IMR-90 (cell line): Measurements from ENCODE around the gene BEAN1. TPM values are rescaled to one million over a fixed set of nuclear protein-coding genes. Genes with fewer than 3 reads are reported as not detected.

Experiments used
- ATAC-seq: fragments of 200-7000 bp; cut with Tn5 transposase; 2 replicates; pipeline ENCODE4 v1.9.1; 2020; ENCODE audit warnings: low read depth, mild to moderate bottlenecking, moderate library complexity
- BruUV-seq: library from RNA; stranded (reverse); fragments of 400-500 nt; replicated peaks from 2 replicates; lab custom pipeline; 2021; lab: Mats Ljungman, UMichigan
- CTCF ChIA-PET: fragments of 300-600 bp; formaldehyde crosslinking; extraction: SDS; loops from one replicate; lab custom pipeline; 2021; ENCODE audit warnings: antibody characterized with exemption; lab: Yijun Ruan, JAX
- POLR2A ChIA-PET: fragments of 300-600 bp; sonication (Branson Sonifier 250); formaldehyde crosslinking; loops from one replicate; lab custom pipeline; 2022; ENCODE audit warnings: antibody characterized with exemption; ENCODE audit not compliant: unreplicated experiment; lab: Charles Lee
- DNase-seq: peaks from one replicate; pipeline ENCODE4 v3.0.0; 2013
- H2AFZ ChIP-seq: replicated peaks from 2 replicates; pipeline ENCODE3; 2013; ENCODE audit warnings: low read length, mild to moderate bottlenecking; ENCODE audit not compliant: poor library complexity
- H2AK5ac ChIP-seq: 2 replicates; pipeline ENCODE4 v1.6.1; 2013; ENCODE audit warnings: low read depth, low read length, inconsistent platforms
- H2AK9ac ChIP-seq: replicated peaks from 2 replicates; pipeline ENCODE3; 2013; ENCODE audit warnings: mild to moderate bottlenecking, low read depth, low read length, moderate library complexity; ENCODE audit not compliant: poor library complexity
- H2BK120ac ChIP-seq: 2 replicates; pipeline ENCODE4 v1.6.1; 2013; ENCODE audit warnings: low read depth, low read length, inconsistent platforms
- H2BK15ac ChIP-seq: 3 replicates; pipeline ENCODE4 v1.6.1; 2013; ENCODE audit warnings: low read depth, low read length, inconsistent platforms
- H2BK20ac ChIP-seq: 2 replicates; pipeline ENCODE4 v1.6.1; 2013; ENCODE audit warnings: low read depth, mild to moderate bottlenecking, inconsistent platforms, low read length, moderate library complexity
- H2BK5ac ChIP-seq: 2 replicates; pipeline ENCODE4 v1.6.1; 2013; ENCODE audit warnings: mild to moderate bottlenecking, low read depth, low read length, inconsistent platforms; ENCODE audit not compliant: poor library complexity, severe bottlenecking
- H3K14ac ChIP-seq: replicated peaks from 2 replicates; pipeline ENCODE4 v1.6.1; 2013; ENCODE audit warnings: low read depth, low read length, inconsistent platforms
- H3K18ac ChIP-seq: 2 replicates; pipeline ENCODE4 v1.6.1; 2013; ENCODE audit warnings: low read depth, low read length, control low read depth
- H3K23ac ChIP-seq: 2 replicates; pipeline ENCODE4 v1.6.1; 2013; ENCODE audit warnings: low read depth, low read length, inconsistent platforms
- H3K27ac ChIP-seq: 2 replicates; pipeline ENCODE4 v1.5.1; 2013; ENCODE audit warnings: mild to moderate bottlenecking, control low read depth, low read length; ENCODE audit not compliant: insufficient read depth
- H3K27me3 ChIP-seq: 2 replicates; pipeline ENCODE4 v1.6.1; 2013; ENCODE audit warnings: low read length; ENCODE audit not compliant: control insufficient read depth, insufficient read depth
- H3K36me3 ChIP-seq: 2 replicates; pipeline ENCODE4 v1.6.1; 2013; ENCODE audit warnings: low read length, mixed read lengths; ENCODE audit not compliant: control insufficient read depth, insufficient read depth
- H3K4ac ChIP-seq: 2 replicates; pipeline ENCODE4 v1.6.1; 2013; ENCODE audit warnings: low read depth, low read length, inconsistent platforms
- H3K4me1 ChIP-seq: 2 replicates; pipeline ENCODE4 v1.6.1; 2013; ENCODE audit warnings: low read length, mixed read lengths; ENCODE audit not compliant: control insufficient read depth, insufficient read depth
- H3K4me2 ChIP-seq: 2 replicates; pipeline ENCODE4 v1.6.1; 2013; ENCODE audit warnings: low read depth, mild to moderate bottlenecking, control low read depth, low read length, moderate library complexity
- H3K4me3 ChIP-seq: 2 replicates; pipeline ENCODE4 v1.5.1; 2013; ENCODE audit warnings: low read depth, mild to moderate bottlenecking, control low read depth, low read length, moderate library complexity; ENCODE audit not compliant: insufficient read depth
- H3K56ac ChIP-seq: 2 replicates; pipeline ENCODE4 v1.6.1; 2013; ENCODE audit warnings: low read length, inconsistent platforms; ENCODE audit not compliant: insufficient read depth; ENCODE audit errors: extremely low read depth
- H3K79me1 ChIP-seq, 2 experiments: 2 replicates each; pipeline ENCODE4 v1.6.1; 2013; ENCODE audit warnings: low read length in 2 of 2, inconsistent platforms in 1 of 2, low read depth in 1 of 2
- H3K9ac ChIP-seq: 2 replicates; pipeline ENCODE4 v1.6.1; 2013; ENCODE audit warnings: low read depth, low read length, control low read depth
- H3K9me1 ChIP-seq: 2 replicates; pipeline ENCODE4 v1.6.1; 2013; ENCODE audit warnings: low read length, inconsistent platforms; ENCODE audit not compliant: insufficient read depth
- H3K9me3 ChIP-seq: 2 replicates; pipeline ENCODE4 v1.6.1; 2013; ENCODE audit warnings: low read length; ENCODE audit not compliant: control insufficient read depth, insufficient read depth
- H4K20me1 ChIP-seq: 2 replicates; pipeline ENCODE4 v1.6.1; 2013; ENCODE audit warnings: low read length, inconsistent platforms; ENCODE audit not compliant: insufficient read depth
- H4K5ac ChIP-seq: 2 replicates; pipeline ENCODE4 v1.6.1; 2013; ENCODE audit warnings: mild to moderate bottlenecking, low read depth, low read length, control low read depth
- H4K8ac ChIP-seq, 2 experiments: 2 replicates each; pipeline ENCODE4 v1.6.1; 2013; ENCODE audit warnings: low read depth in 2 of 2, low read length in 2 of 2, control low read depth in 1 of 2, inconsistent platforms in 1 of 2
- H4K91ac ChIP-seq: 2 replicates; pipeline ENCODE4 v1.6.1; 2013; ENCODE audit warnings: low read depth, low read length, inconsistent platforms; ENCODE audit not compliant: insufficient read depth
- CEBPB ChIP-seq: IDR thresholded peaks from 2 replicates; pipeline ENCODE4 v1.6.1; 2012; ENCODE audit warnings: low read depth, low read length, improper control_type of control experiment
- CHD1 ChIP-seq: IDR thresholded peaks from 2 replicates; pipeline ENCODE4 v1.6.1; 2012; ENCODE audit warnings: low read depth, low read length, improper control_type of control experiment
- CTCF ChIP-seq: conservative IDR thresholded peaks from 2 replicates; pipeline ENCODE4 v1.5.1; 2012; ENCODE audit warnings: mild to moderate bottlenecking, low read depth, low read length, improper control_type of control experiment
- ELK1 ChIP-seq: fragments of 150-350 bp; IDR thresholded peaks from 2 replicates; pipeline ENCODE4 v1.6.1; 2016; ENCODE audit warnings: low read depth, mild to moderate bottlenecking, low read length, moderate library complexity, borderline replicate concordance
- FOS ChIP-seq: fragments of 150-350 bp; IDR thresholded peaks from 2 replicates; pipeline ENCODE4 v1.6.1; 2016; ENCODE audit warnings: low read depth, low read length
- MAFK ChIP-seq: IDR thresholded peaks from 2 replicates; pipeline ENCODE4 v1.6.1; 2012; ENCODE audit warnings: low read depth, low read length, improper control_type of control experiment
- MAZ ChIP-seq: IDR thresholded peaks from 2 replicates; pipeline ENCODE4 v1.6.1; 2012; ENCODE audit warnings: low read depth, mild to moderate bottlenecking, low read length, improper control_type of control experiment, moderate library complexity, borderline replicate concordance
- POLR2A ChIP-seq: IDR thresholded peaks from 2 replicates; pipeline ENCODE4 v1.6.1; 2012; ENCODE audit warnings: mild to moderate bottlenecking, low read depth, low read length
- RAD21 ChIP-seq: IDR thresholded peaks from 2 replicates; pipeline ENCODE4 v1.6.1; 2012; ENCODE audit warnings: low read length, improper control_type of control experiment
- RCOR1 ChIP-seq: IDR thresholded peaks from 2 replicates; pipeline ENCODE4 v1.6.1; 2012; ENCODE audit warnings: mild to moderate bottlenecking, low read length, improper control_type of control experiment; ENCODE audit not compliant: insufficient replicate concordance
- RFX5 ChIP-seq: IDR thresholded peaks from 2 replicates; pipeline ENCODE4 v1.8.0; 2012; ENCODE audit warnings: low read depth, mild to moderate bottlenecking, low read length, moderate library complexity
- WGBS, 2 experiments: methylation state at CpG; one replicate each; pipeline versions ENCODE4 v1.1.5 to v1.1.7; 2013; ENCODE audit warnings: missing lambda C conversion rate in 2 of 2; ENCODE audit not compliant: insufficient read length in 1 of 2; ENCODE audit errors: extremely low coverage in 2 of 2; 5-methylcytosine and 5-hydroxymethylcytosine counted together
- dilution Hi-C: fragments of 300-500 bp; cut with HindIII; formaldehyde crosslinking; loops from one replicate; pipeline ENCODE4 v1.14.3; 2018; ENCODE audit warnings: low sequenced_read_pairs; ENCODE audit not compliant: unreplicated experiment
- in situ Hi-C: fragments of 300-500 bp; cut with MboI; formaldehyde crosslinking; loops from 3 replicates; pipeline ENCODE4 v1.14.3; 2019; ENCODE audit warnings: low sequenced_read_pairs, inconsistent platforms, mixed read lengths
- intact Hi-C: fragments of 100-400 bp; cut with micrococcal nuclease; formaldehyde crosslinking; loops from 2 replicates; pipeline ENCODE4 v1.10.0; 2022
- polyA plus RNA-seq, 3 experiments: library from polyadenylated mRNA; depleted of rRNA; stranded (reverse); fragments of >200 nt; gene quantifications; 2 replicates each; pipeline ENCODE4 v1.2.3, GENCODE V29; 2012; ENCODE audit warnings: low replicate concordance in 1 of 3
- total RNA-seq: library from RNA; depleted of rRNA; stranded (reverse); fragments of >200 nt; gene quantifications from 2 replicates; pipeline ENCODE4 v1.2.3, GENCODE V29; 2012

BEAN1 gene
- total and polyA plus RNA-seq, 2 of the 4 experiments (the other 2 are of a cell fraction) = not detected

- H3K36me3 ChIP-seq = no peaks in the 10 kb centered on the region
- no peak overlapping the region for H3K4me3 ChIP-seq
- peaks cover 60% of the 10 kb centered on the region for H3K27me3 ChIP-seq
- intact Hi-C loops (no loop called here), in situ Hi-C loops (no loop called here), dilution Hi-C loops (no loop called here)
- no peak overlapping the region for H2AK5ac ChIP-seq
- H2BK5ac ChIP-seq = no peak overlapping the region
- no peak overlapping the region for H2AK9ac ChIP-seq
- peaks cover 2% of the 10 kb centered on the region; the same call in 1 of the 2 replicates for H3K9me3 ChIP-seq
- peaks cover 3% of the 10 kb centered on the region for H3K4me1 ChIP-seq
- no peak overlapping the region for H3K56ac ChIP-seq
- no peak overlapping the region for H4K8ac ChIP-seq
- H3K9ac ChIP-seq = no peak overlapping the region
- H3K4ac ChIP-seq = no peak overlapping the region
- no peak overlapping the region for H3K18ac ChIP-seq
- no peak overlapping the region for H4K91ac ChIP-seq
- H4K5ac ChIP-seq = no peak overlapping the region
- no peaks in the 10 kb centered on the region for H3K79me1 ChIP-seq
- no peak overlapping the region for H2BK15ac ChIP-seq
- no peak overlapping the region for H3K4me2 ChIP-seq
- no peak overlapping the region for H2BK20ac ChIP-seq
- no peak for ATAC-seq
- H4K20me1 ChIP-seq = no peaks in the 10 kb centered on the region
- H3K9me1 ChIP-seq = no peaks in the 10 kb centered on the region
- WGBS, 2 experiments = no CpG with 5 or more reads among the region's 6 CpGs
- ChIA-PET CTCF (no interaction called here), POLR2A (no interaction called here)
- H3K14ac ChIP-seq = no peak overlapping the region
- no TSS peak for BruUV-seq
- no peak for DNase-seq
- no peak overlapping the region for H3K23ac ChIP-seq
- TF ChIP-seq CTCF (no peak), ELK1 (no peak), RCOR1 (no peak), CHD1 (no peak), RAD21 (no peak), POLR2A (no peak), MAFK (no peak), CEBPB (no peak), RFX5 (no peak), MAZ (no peak), FOS (no peak)
- H3K27ac ChIP-seq = no peak overlapping the region
- H2BK120ac ChIP-seq = no peak overlapping the region
- H2AFZ ChIP-seq = no peak overlapping the region
Observed at GRCh38 chr16:66421891-66422290, 5.2 kb upstream of the BEAN1 start.
